SIG-M5 treated with dmso at 0.1 percent for 504 hours (cell line): ENCODE data around the gene C1QL2.
A peak's percentile ranks its signal among the peaks of the same experiment; 100 is the strongest.

Experiments used
- DNase-seq: peaks from one replicate; lab custom pipeline; 2025; ENCODE audit not compliant: unreplicated experiment; lab: John Stamatoyannopoulos, UW

C1QL2 gene

GRCh38 chr2:119109866-119110265 lies 48.7 kb downstream of the C1QL2 start:
- no peak for DNase-seq

DNA sequence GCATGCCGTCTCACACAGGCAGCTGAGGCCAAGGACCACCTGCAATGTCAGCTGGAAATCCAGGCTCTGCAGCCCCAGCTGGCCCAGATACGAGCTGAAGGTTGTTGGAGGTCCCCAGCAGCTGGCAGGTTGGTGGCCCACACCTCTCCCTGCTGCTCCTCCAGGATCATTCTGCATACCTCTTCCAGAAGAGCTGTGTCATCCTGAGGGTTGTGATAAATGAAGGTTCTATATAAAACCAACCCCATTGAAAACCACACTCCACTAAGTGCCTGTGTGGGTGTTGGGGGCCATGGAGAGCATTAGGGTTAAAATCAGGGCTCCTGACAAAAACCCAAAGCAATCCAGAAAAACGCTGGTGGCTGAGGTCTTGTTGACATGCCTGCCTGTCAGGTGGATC lies 50.4 kb downstream of the C1QL2 start:
- no peak for DNase-seq

DNA sequence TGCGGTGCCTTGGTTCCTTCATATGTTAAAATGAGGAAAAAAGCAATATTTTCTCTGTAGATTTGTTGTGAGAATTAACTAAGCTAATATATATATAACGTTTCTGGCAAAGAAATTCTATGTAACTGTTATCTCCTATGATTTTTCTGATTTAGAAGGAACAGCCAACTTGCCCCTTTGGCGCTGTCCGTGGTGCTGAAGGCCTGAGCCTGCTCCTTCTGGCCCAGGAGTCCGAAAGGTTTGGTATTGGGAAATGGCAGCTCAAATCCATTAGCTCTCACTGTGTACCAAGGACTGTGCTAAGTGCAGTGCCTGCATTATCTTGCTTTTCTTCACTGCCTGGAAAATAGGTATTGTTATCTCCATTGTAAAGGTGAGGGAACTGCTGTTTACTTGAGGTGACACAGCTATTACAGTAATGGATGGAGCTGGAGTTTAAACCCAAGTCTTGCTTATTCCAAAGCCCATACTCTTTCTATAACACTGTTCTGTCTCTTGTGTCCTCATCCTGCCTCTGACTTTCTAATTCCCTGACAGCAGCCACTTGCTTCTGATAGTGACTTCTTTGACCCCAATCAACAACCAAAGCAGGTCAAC lies 52.2 kb downstream of the C1QL2 start:
- peak; percentile 21 for DNase-seq
